Smooth muscle cell (in vitro differentiated cells): ENCODE results near the gene JMJD4. TPM values are rescaled to one million over a fixed set of nuclear protein-coding genes. Genes with fewer than 3 reads are reported as not detected.

Source experiments
- DNase-seq: peaks from one replicate; lab custom pipeline; 2025; ENCODE audit not compliant: unreplicated experiment; lab: John Stamatoyannopoulos, UW
- H2AFZ ChIP-seq: fragments of 200-600 bp; sonication (generic); 2 replicates; pipeline ENCODE4 v1.6.0; 2016; ENCODE audit warnings: antibody characterized with exemption, low read depth, mild to moderate bottlenecking
- H3F3A ChIP-seq: fragments of 200-600 bp; sonication (generic); 2 replicates; pipeline ENCODE4 v1.6.0; 2017; ENCODE audit warnings: antibody characterized with exemption, low read depth
- H3K27ac ChIP-seq: fragments of 200-600 bp; sonication (generic); 2 replicates; pipeline ENCODE4 v1.5.1; 2016; ENCODE audit warnings: low read depth, mild to moderate bottlenecking
- H3K27me3 ChIP-seq: fragments of 200-600 bp; sonication (generic); 2 replicates; pipeline ENCODE4 v1.6.1; 2016; ENCODE audit warnings: low read depth, mild to moderate bottlenecking
- H3K36me3 ChIP-seq: fragments of 200-600 bp; sonication (generic); 2 replicates; pipeline ENCODE4 v1.5.1; 2016; ENCODE audit warnings: low read depth
- H3K4me1 ChIP-seq: fragments of 200-600 bp; sonication (generic); 2 replicates; pipeline ENCODE4 v1.5.1; 2016; ENCODE audit warnings: low read depth
- H3K4me2 ChIP-seq: fragments of 200-600 bp; sonication (generic); 2 replicates; pipeline ENCODE4 v1.6.0; 2016; ENCODE audit warnings: mild to moderate bottlenecking
- H3K4me3 ChIP-seq: fragments of 200-600 bp; sonication (generic); 2 replicates; pipeline ENCODE4 v1.5.1; 2016; ENCODE audit warnings: mild to moderate bottlenecking
- H3K79me2 ChIP-seq: fragments of 200-600 bp; sonication (generic); 2 replicates; pipeline ENCODE4 v1.6.0; 2016; ENCODE audit warnings: low read depth, mild to moderate bottlenecking
- H3K9ac ChIP-seq: fragments of 200-600 bp; sonication (generic); 2 replicates; pipeline ENCODE4 v1.6.0; 2016; ENCODE audit warnings: low read depth
- H3K9me3 ChIP-seq: fragments of 200-600 bp; sonication (generic); replicated peaks from 2 replicates; pipeline ENCODE4 v1.5.1; 2016; ENCODE audit warnings: low read depth
- H4K20me1 ChIP-seq: fragments of 200-600 bp; sonication (generic); 2 replicates; pipeline ENCODE4 v1.6.0; 2016; ENCODE audit warnings: low read depth
- WGBS: methylation state at CpG from one replicate; pipeline ENCODE4 v1.1.7; 2016; ENCODE audit warnings: low lambda C conversion rate; 5-methylcytosine and 5-hydroxymethylcytosine counted together
- polyA plus RNA-seq: library from polyadenylated mRNA; unstranded; fragments of >200 nt; fragmentation: Nextera tagmentation; extraction: Ambion mirVana; gene quantifications from 2 replicates; pipeline ENCODE4 v1.2.1, GENCODE V29; 2016
- total RNA-seq: library from RNA; depleted of rRNA; stranded (reverse); fragments of >200 nt; gene quantifications from 2 replicates; pipeline ENCODE4 v1.2.3, GENCODE V29; 2014
- TF ChIP-seq, protein P1 (sequence below): fragments of 200-600 bp; sonication (generic); IDR thresholded peaks from 2 replicates; pipeline ENCODE4 v1.5.1; 2017; ENCODE audit warnings: borderline replicate concordance, mild to moderate bottlenecking, antibody characterized with exemption; ENCODE audit not compliant: insufficient read depth, poor library complexity, severe bottlenecking

JMJD4 gene
- total and polyA plus RNA-seq, 2 experiments from 2014 or later: 8.5 to 19.5 TPM

- TF ChIP-seq, protein P1, sequence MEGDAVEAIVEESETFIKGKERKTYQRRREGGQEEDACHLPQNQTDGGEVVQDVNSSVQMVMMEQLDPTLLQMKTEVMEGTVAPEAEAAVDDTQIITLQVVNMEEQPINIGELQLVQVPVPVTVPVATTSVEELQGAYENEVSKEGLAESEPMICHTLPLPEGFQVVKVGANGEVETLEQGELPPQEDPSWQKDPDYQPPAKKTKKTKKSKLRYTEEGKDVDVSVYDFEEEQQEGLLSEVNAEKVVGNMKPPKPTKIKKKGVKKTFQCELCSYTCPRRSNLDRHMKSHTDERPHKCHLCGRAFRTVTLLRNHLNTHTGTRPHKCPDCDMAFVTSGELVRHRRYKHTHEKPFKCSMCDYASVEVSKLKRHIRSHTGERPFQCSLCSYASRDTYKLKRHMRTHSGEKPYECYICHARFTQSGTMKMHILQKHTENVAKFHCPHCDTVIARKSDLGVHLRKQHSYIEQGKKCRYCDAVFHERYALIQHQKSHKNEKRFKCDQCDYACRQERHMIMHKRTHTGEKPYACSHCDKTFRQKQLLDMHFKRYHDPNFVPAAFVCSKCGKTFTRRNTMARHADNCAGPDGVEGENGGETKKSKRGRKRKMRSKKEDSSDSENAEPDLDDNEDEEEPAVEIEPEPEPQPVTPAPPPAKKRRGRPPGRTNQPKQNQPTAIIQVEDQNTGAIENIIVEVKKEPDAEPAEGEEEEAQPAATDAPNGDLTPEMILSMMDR: no peak
- WGBS: 96% methylated on average over 13 of the region's 13 CpGs
Observed at GRCh38 chr1:227756172-227756959, 21.3 kb upstream of the JMJD4 start.

DNA sequence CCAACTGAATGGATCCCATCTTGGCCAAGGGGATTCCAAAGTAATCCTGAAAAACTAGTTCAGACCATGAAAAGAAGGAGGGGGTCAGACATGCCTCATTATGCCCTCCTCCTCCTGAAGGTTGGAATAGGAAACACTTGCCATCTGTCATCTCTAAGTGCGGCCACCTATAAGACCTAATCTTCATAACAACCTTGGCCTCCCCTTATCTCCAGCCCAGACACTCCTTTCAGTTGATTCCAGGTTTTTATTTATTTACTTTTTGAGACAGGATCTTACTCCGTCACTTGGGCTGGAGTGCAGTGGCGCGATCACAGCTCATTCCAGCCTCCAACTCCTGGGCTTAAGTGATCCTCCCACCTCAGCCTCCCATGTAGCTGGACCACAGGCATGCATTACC is 19.9 kb upstream of the JMJD4 start:
- no peak overlapping the region for H3K4me3 ChIP-seq
- H3K4me2 ChIP-seq: no peak overlapping the region
- H3K9me3 ChIP-seq: no peaks in the 10 kb centered on the region
- TF ChIP-seq, protein P1: no peak
- peaks cover 97% of the 10 kb centered on the region for H4K20me1 ChIP-seq
- no peak overlapping the region for H2AFZ ChIP-seq
- peaks cover 4% of the 10 kb centered on the region for H3K4me1 ChIP-seq
- no peaks in the 10 kb centered on the region for H3K36me3 ChIP-seq
- peaks cover 9% of the 10 kb centered on the region for H3F3A ChIP-seq
- H3K9ac ChIP-seq: no peak overlapping the region
- no peaks in the 10 kb centered on the region for H3K27me3 ChIP-seq
- 99% methylated on average over 4 of the region's 4 CpGs for WGBS
- no peak for DNase-seq
- H3K27ac ChIP-seq: no peak overlapping the region
- H3K79me2 ChIP-seq: peaks cover 28% of the 10 kb centered on the region

More at GRCh38 chr1:227756172-227756959, 21.3 kb upstream of the JMJD4 start:
- H3K79me2 ChIP-seq: peaks cover 28% of the 10 kb centered on the region
- DNase-seq: no peak
- H3K4me3 ChIP-seq: no peak overlapping the region
- no peak overlapping the region for H3K9ac ChIP-seq
- H3K9me3 ChIP-seq: no peaks in the 10 kb centered on the region
- H3K27me3 ChIP-seq: no peaks in the 10 kb centered on the region
- H4K20me1 ChIP-seq: peaks cover 97% of the 10 kb centered on the region
- no peak overlapping the region for H2AFZ ChIP-seq
- H3F3A ChIP-seq: peaks cover 15% of the 10 kb centered on the region
- H3K4me2 ChIP-seq: no peak overlapping the region
- H3K4me1 ChIP-seq: peaks cover 4% of the 10 kb centered on the region
- H3K27ac ChIP-seq: no peak overlapping the region
- no peaks in the 10 kb centered on the region for H3K36me3 ChIP-seq

- Histone ChIP-seq H4K20me1 (peaks cover 98% of the 10 kb centered on the region), H3K27ac (no peak overlapping the region), H3K36me3 (no peaks in the 10 kb centered on the region), H3K9ac (no peak overlapping the region), H2AFZ (no peak overlapping the region), H3K4me1 (peaks cover 4% of the 10 kb centered on the region), H3K9me3 (no peaks in the 10 kb centered on the region), H3F3A (peaks cover 6% of the 10 kb centered on the region), H3K27me3 (no peaks in the 10 kb centered on the region), H3K4me2 (no peak overlapping the region), H3K79me2 (peaks cover 28% of the 10 kb centered on the region), H3K4me3 (no peak overlapping the region)
- 93% methylated on average over 7 of the region's 7 CpGs for WGBS
- DNase-seq: no peak
- TF ChIP-seq, protein P1: no peak
Observed at GRCh38 chr1:227753999-227754711, 19.1 kb upstream of the JMJD4 start.
